ENCODE data around the gene ACTRT2. TPM values are rescaled to one million over a fixed set of nuclear protein-coding genes. Genes with fewer than 3 reads are reported as not detected.

Gene ACTRT2
- total RNA-seq, 1 donor: not detected

DNA sequence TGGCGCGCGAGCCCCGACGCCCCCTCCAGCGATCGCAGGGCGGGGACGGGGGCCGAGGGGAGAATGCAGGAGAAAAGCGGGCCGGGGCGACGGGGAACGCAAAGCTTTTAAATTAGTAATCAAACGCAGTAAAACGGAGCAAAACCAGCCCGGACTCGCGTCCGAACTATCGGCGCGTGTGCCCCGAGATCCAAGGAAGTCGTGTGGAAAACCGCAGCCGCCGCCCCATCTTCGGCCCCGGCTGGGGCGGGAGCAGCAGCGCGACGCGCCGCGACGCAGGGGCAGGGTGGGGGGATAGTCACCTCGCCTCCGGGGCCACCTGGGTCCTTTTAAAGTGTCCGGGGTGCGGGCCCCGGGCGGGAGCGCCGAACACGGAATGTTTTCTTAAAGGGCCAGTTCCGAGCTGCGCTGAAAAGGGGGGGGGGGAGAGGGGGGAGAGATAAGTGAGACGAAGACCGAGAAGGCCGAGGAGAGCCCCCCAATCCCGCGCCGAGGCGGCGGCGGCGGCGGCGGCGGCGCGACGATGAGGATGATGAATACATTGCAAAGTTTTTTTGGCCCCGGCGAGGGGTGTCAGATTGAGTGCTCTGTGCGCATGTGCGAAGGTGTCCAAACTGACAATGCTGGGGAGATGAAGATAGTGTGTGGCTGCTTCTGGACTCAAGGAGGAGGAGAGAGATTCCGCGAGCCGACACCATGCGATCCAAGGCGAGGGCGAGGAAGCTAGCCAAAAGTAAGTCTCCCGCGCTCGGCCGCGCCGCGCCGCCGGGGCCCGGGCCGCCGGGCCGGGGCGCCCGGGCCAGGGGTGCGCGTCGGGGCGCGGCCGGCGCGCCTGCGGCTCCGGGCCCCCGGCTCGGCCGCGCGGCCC lies 47.5 kb downstream of the ACTRT2 start, which contains the start of gene PRDM16:
Gene PRDM16, plus strand, starts transcription at position 640 of the 868 bp plus-strand sequence. Its CDS starts 57 bp downstream, at position 697.
- TF ChIP-seq, protein P1, sequence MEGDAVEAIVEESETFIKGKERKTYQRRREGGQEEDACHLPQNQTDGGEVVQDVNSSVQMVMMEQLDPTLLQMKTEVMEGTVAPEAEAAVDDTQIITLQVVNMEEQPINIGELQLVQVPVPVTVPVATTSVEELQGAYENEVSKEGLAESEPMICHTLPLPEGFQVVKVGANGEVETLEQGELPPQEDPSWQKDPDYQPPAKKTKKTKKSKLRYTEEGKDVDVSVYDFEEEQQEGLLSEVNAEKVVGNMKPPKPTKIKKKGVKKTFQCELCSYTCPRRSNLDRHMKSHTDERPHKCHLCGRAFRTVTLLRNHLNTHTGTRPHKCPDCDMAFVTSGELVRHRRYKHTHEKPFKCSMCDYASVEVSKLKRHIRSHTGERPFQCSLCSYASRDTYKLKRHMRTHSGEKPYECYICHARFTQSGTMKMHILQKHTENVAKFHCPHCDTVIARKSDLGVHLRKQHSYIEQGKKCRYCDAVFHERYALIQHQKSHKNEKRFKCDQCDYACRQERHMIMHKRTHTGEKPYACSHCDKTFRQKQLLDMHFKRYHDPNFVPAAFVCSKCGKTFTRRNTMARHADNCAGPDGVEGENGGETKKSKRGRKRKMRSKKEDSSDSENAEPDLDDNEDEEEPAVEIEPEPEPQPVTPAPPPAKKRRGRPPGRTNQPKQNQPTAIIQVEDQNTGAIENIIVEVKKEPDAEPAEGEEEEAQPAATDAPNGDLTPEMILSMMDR (IDR thresholded peaks at IDR 0.05; ENCODE audit: insufficient read depth, low read length): no peak
- peak within 1 kb of the TSS; percentile 70 for H3K4me3 ChIP-seq (ENCODE audit: low read depth, low read length)
- peak; percentile 68 for DNase-seq (ENCODE audit: low read depth)

DNA sequence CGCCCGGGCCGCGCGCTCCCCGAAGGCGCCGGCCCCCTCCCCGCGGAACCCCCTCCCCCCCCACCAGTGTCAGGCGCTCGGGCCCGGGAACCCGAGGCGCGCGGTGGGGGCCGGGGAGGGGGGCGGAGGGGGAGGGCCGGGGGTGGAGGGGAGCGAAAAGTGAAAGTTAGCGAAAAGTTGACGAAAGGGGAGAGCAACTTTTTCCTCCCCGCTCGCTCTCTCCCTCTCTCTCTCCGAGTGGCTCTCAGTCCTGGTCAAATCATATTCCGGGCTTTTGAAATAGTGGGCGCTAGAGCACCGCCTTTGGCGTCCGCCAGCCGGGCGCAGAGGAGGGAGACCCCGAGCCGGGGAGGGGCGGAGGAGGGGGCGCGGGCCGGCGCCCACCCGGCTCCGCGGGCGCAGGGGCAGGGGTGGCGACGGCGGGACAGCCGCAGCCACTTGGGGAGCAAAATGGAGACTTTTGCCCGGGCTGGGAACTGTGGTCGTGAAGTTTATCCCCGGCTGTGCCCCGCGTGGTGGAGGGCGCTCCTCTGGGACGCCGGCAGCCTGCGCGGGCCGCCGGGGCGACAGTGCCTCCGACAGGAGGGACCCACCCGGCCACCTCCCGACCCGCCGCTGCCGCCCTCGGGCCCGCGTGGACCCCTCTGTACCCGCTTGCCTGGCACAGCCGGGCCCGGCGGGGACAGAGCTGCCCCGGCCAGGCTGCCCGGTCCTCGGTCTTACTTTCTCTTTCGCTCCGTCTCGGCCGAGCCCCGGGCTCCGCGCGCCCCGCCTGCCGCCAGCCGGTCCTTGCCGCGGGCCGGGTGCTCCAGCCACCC lies 48.4 kb downstream of the ACTRT2 start:
- TF ChIP-seq, protein P1 (IDR thresholded peaks at IDR 0.05; ENCODE audit: insufficient read depth, low read length): peak; percentile 57
- DNase-seq (ENCODE audit: low read depth): peak; percentile 81
- H3K4me3 ChIP-seq (ENCODE audit: low read depth, low read length): peak overlapping the region; percentile 70

DNA sequence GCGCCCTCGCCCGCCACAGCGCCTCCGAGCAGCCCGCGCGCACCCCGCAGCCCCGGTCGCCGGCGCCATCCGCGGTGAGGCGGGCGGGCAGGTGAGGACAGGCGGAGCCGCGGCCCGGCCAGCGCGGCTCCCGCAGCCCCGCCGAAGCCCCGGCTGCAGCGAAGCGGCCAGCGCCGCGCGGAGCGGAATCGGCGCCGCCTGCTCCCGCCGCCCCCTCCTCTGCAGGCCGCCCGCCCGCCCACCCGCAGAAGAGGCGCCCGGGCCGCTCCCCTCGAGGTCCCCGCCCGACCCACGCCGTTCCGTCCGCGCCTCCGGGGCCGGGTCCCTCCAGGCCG lies 49.0 kb downstream of the ACTRT2 start:
- no peak for DNase-seq (ENCODE audit: low read depth)
- H3K4me3 ChIP-seq (ENCODE audit: low read depth, low read length): peak overlapping the region; percentile 70
- TF ChIP-seq, protein P1 (IDR thresholded peaks at IDR 0.05; ENCODE audit: insufficient read depth, low read length): no peak

DNA sequence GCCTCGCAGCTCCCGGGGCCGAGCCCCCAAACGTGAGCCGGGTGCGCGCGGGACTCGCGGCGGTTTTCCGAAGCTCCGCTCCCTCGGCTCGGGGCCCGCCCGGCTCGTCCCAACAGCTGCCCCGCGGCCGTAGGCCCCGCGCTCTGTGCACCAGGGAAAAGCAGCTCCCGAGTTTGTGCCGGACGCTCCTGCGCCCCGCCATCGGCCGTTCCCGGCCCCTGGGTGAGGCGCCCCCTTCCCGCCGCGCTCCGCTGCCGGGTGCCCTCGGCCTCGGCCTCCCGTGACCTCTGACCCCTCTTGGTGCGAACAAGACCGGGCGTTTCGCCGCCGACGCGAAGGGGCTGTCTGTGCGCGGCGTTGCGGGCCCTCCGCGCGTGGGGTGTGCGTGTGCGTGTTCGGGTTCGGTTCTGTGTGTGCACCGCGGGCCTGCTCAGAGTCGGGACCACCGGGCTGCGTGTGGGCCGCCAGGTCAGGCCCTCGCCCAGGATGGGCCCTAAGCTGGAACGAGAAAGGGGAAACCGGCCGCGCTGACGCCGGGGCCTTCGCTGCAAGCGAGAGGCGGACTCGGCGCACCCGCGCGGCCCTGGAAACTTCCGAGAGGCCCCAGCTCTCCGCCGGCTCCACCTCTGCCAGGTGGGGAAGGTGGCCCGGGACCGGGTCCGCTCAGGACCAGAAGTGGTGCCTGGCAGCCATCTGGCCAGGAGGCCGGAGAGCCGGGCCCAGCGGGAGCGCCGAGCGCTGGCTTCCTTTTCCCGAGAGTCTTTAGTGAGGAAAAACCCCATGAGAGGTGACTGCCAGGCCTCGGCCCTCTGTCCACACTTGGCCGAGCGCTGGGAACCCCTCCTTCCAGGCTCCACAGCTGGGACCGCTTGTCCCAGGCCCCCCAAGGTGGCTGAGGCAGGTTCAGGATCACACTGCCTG lies 49.6 kb downstream of the ACTRT2 start:
- H3K4me3 ChIP-seq (ENCODE audit: low read depth, low read length): peak overlapping the region; percentile 70
- no peak for DNase-seq (ENCODE audit: low read depth)

DNA sequence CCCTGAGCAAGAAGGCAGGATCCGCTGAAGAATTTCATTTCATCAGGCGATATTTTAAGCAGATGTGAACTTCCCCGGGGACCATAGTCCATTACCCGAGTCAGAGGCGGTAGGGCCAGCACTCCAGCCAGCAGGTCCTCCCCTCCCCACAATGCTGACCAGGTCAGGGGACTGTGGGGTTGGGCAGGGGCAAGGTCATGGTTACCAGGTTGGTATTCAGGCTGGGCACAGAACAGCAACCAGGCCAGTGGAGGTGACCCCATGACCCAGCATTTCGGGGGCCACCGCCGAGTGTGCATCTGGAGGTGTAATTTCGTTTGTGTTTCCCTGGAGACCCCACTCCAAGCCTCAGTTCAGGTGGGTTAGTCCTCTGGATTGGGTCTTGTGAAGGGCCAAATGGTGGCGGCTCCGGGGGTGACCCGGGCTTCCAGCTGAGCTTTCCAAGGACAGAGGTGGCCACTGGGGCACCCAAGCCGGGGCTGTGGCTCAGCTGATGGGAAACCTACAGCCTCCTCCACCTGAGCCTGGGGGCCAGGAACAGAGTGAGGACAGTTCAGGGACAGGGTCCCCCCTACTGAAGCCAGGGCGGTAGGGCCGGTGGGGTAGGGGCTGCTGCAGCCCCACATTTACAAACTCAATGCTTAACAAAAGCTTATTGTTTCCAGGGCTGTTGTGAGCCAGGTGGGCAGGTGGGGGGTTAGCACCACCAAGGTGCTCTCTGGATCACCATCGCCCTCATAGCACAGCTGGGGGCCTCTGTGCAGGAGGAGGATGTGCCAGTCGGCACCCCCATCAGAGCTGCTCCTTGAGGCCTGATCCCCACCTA lies 50.5 kb downstream of the ACTRT2 start:
- TF ChIP-seq, protein P1 (IDR thresholded peaks at IDR 0.05; ENCODE audit: insufficient read depth, low read length): no peak

More for the DNA sequence above, 49.6 kb downstream of the ACTRT2 start:
- TF ChIP-seq, protein P1 (IDR thresholded peaks at IDR 0.05; ENCODE audit: insufficient read depth, low read length): no peak

More for the DNA sequence above, 50.5 kb downstream of the ACTRT2 start:
- DNase-seq (ENCODE audit: low read depth): no peak
- no peak overlapping the region for H3K4me3 ChIP-seq (ENCODE audit: low read depth, low read length)

Other genes with a start within 250 kb of the ACTRT2 start
- gene TTC34, start 219.8 kb upstream of the ACTRT2 start, total RNA-seq (ENCODE audit: low replicate concordance): 0.27 and 0.41 TPM in 2 replicates
- gene PRDM16, start 47.7 kb downstream of the ACTRT2 start, total RNA-seq (ENCODE audit: low replicate concordance): 0.98 and 11.3 TPM in 2 replicates

All from fibroblast of the aortic adventitia (primary cell).